Trophoblast cell (in vitro differentiated cells and primary cell): ENCODE measurements around the gene GRAP.

ENCODE experiments used
- DNase-seq, 2 donors: peaks; one replicate each; pipeline ENCODE4 v3.0.0-alpha.2; 2016
- H2AFZ ChIP-seq: 2 replicates; pipeline ENCODE4 v1.6.1; 2013; ENCODE audit warnings: low read length, moderate library complexity, mild to moderate bottlenecking; ENCODE audit not compliant: insufficient read depth, poor library complexity
- H2AK5ac ChIP-seq: 2 replicates; pipeline ENCODE4 v1.6.1; 2013; ENCODE audit warnings: mild to moderate bottlenecking, low read length
- H2BK120ac ChIP-seq: 2 replicates; pipeline ENCODE4 v1.6.1; 2013; ENCODE audit warnings: low read length, mild to moderate bottlenecking, moderate library complexity; ENCODE audit not compliant: insufficient read depth, poor library complexity
- H2BK12ac ChIP-seq: 2 replicates; pipeline ENCODE4 v1.6.1; 2013; ENCODE audit warnings: mild to moderate bottlenecking, low read length, moderate library complexity
- H2BK5ac ChIP-seq: 2 replicates; pipeline ENCODE4 v1.6.1; 2013; ENCODE audit warnings: low read length, low read depth, moderate library complexity, mild to moderate bottlenecking; ENCODE audit not compliant: poor library complexity
- H3K14ac ChIP-seq: 2 replicates; pipeline ENCODE4 v1.6.1; 2013; ENCODE audit warnings: mild to moderate bottlenecking, low read length
- H3K18ac ChIP-seq: 2 replicates; pipeline ENCODE4 v1.6.1; 2013; ENCODE audit warnings: mild to moderate bottlenecking, low read length
- H3K23ac ChIP-seq: 2 replicates; pipeline ENCODE4 v1.6.1; 2013; ENCODE audit warnings: low read length
- H3K27ac ChIP-seq: 2 replicates; pipeline ENCODE4 v1.5.1; 2013; ENCODE audit warnings: low read depth, mild to moderate bottlenecking, inconsistent platforms, low read length, moderate library complexity
- H3K27me3 ChIP-seq: 2 replicates; pipeline ENCODE4 v1.6.1; 2013; ENCODE audit warnings: inconsistent platforms, mild to moderate bottlenecking, low read length, moderate library complexity; ENCODE audit not compliant: insufficient read depth
- H3K36me3 ChIP-seq, 2 experiments: 1 replicate in 1 of 2; 2 replicates in 1 of 2; pipeline ENCODE4 v1.6.1; 2013; ENCODE audit warnings: low read length in 2 of 2, mild to moderate bottlenecking in 2 of 2, moderate library complexity in 1 of 2; ENCODE audit not compliant: insufficient read depth in 2 of 2, control insufficient read depth in 1 of 2
- H3K4ac ChIP-seq: 2 replicates; pipeline ENCODE4 v1.6.1; 2013; ENCODE audit warnings: low read depth, mild to moderate bottlenecking, low read length, moderate library complexity
- H3K4me1 ChIP-seq, 2 experiments: 1 replicate in 1 of 2; 2 replicates in 1 of 2; pipeline ENCODE4 v1.6.1; 2013; ENCODE audit warnings: low read length in 2 of 2, mild to moderate bottlenecking in 2 of 2, moderate library complexity in 1 of 2; ENCODE audit not compliant: insufficient read depth in 2 of 2, control insufficient read depth in 1 of 2
- H3K4me2 ChIP-seq: 2 replicates; pipeline ENCODE4 v1.6.1; 2013; ENCODE audit warnings: inconsistent platforms, mild to moderate bottlenecking, low read length, moderate library complexity
- H3K4me3 ChIP-seq: 2 replicates; pipeline ENCODE4 v1.5.1; 2013; ENCODE audit warnings: mild to moderate bottlenecking, low read depth, low read length, inconsistent platforms
- H3K79me1 ChIP-seq: one replicate; pipeline ENCODE4 v1.6.1; 2013; ENCODE audit warnings: low read length
- H3K79me2 ChIP-seq: 2 replicates; pipeline ENCODE4 v1.6.1; 2013; ENCODE audit warnings: low read length, mild to moderate bottlenecking; ENCODE audit not compliant: control insufficient read depth, insufficient read depth, poor library complexity
- H3K9ac ChIP-seq: 2 replicates; pipeline ENCODE4 v1.6.1; 2013; ENCODE audit warnings: mild to moderate bottlenecking, low read length
- H3K9me3 ChIP-seq: 2 replicates; pipeline ENCODE4 v1.6.1; 2013; ENCODE audit warnings: low read depth, mild to moderate bottlenecking, control low read depth, inconsistent platforms, low read length; ENCODE audit not compliant: insufficient read depth
- H4K12ac ChIP-seq: 2 replicates; pipeline ENCODE4 v1.6.1; 2013; ENCODE audit warnings: low read depth, mild to moderate bottlenecking, low read length, moderate library complexity
- H4K8ac ChIP-seq: 2 replicates; pipeline ENCODE4 v1.6.1; 2013; ENCODE audit warnings: low read depth, mild to moderate bottlenecking, low read length, moderate library complexity
- H4K91ac ChIP-seq: one replicate; pipeline ENCODE4 v1.6.1; 2013; ENCODE audit warnings: low read depth, mild to moderate bottlenecking, low read length, moderate library complexity
- WGBS: extraction: QIAGEN DNeasy Blood & Tissue Kit; methylation state at CpG from one replicate; pipeline ENCODE4 v1.1.7; 2013; ENCODE audit warnings: missing lambda C conversion rate; ENCODE audit not compliant: insufficient read length, insufficient coverage; ENCODE audit errors: extremely low coverage; 5-methylcytosine and 5-hydroxymethylcytosine counted together

GRAP gene

GRCh38 chr17:19019041-19019941, 27.5 kb downstream of the GRAP start:
- H3K79me1 ChIP-seq = no peaks in the 10 kb centered on the region
- no peaks in the 10 kb centered on the region for H3K36me3 ChIP-seq
- DNase-seq = no peak

GRCh38 chr17:19018600-19018950, 28.2 kb downstream of the GRAP start:
- no peak for DNase-seq
- Histone ChIP-seq H4K91ac (no peak overlapping the region), H3K4me1 (peaks cover 0 to 4% of the 10 kb centered on the region in 2 experiments), H3K14ac (no peak overlapping the region), H3K18ac (no peak overlapping the region), H3K4me2 (no peak overlapping the region), H3K9ac (no peak overlapping the region), H3K27ac (no peak overlapping the region), H4K8ac (no peak overlapping the region), H3K23ac (no peak overlapping the region), H4K12ac (no peak overlapping the region), H2BK5ac (no peak overlapping the region), H2AK5ac (no peak overlapping the region), H3K79me1 (no peaks in the 10 kb centered on the region), H2AFZ (no peak overlapping the region), H2BK120ac (no peak overlapping the region), H2BK12ac (no peak overlapping the region), H3K4me3 (no peak overlapping the region), H3K27me3 (no peaks in the 10 kb centered on the region), H3K9me3 (no peaks in the 10 kb centered on the region), H3K4ac (no peak overlapping the region), H3K79me2 (no peaks in the 10 kb centered on the region), H3K36me3 (no peaks in the 10 kb centered on the region)
- WGBS = no CpG with 5 or more reads among the region's 6 CpGs

More at GRCh38 chr17:19019041-19019941, 27.5 kb downstream of the GRAP start:
- Histone ChIP-seq H3K79me2 (no peaks in the 10 kb centered on the region), H4K12ac (no peak overlapping the region), H3K4ac (no peak overlapping the region), H2AFZ (no peak overlapping the region), H3K4me3 (no peak overlapping the region), H3K27me3 (no peaks in the 10 kb centered on the region), H3K18ac (no peak overlapping the region), H4K8ac (no peak overlapping the region), H3K9me3 (no peaks in the 10 kb centered on the region), H3K4me1 (peaks cover 0 to 4% of the 10 kb centered on the region in 2 experiments), H2BK120ac (no peak overlapping the region), H2AK5ac (no peak overlapping the region), H3K4me2 (no peak overlapping the region), H2BK12ac (no peak overlapping the region), H3K14ac (no peak overlapping the region), H3K9ac (no peak overlapping the region), H3K27ac (no peak overlapping the region), H2BK5ac (no peak overlapping the region), H4K91ac (no peak overlapping the region), H3K23ac (no peak overlapping the region)
- WGBS = no CpG with 5 or more reads among the region's 27 CpGs

GRCh38 chr17:19017804-19018599, 28.8 kb downstream of the GRAP start:
- WGBS = no CpG with 5 or more reads among the region's 16 CpGs
- no peaks in the 10 kb centered on the region for H3K79me2 ChIP-seq

DNA sequence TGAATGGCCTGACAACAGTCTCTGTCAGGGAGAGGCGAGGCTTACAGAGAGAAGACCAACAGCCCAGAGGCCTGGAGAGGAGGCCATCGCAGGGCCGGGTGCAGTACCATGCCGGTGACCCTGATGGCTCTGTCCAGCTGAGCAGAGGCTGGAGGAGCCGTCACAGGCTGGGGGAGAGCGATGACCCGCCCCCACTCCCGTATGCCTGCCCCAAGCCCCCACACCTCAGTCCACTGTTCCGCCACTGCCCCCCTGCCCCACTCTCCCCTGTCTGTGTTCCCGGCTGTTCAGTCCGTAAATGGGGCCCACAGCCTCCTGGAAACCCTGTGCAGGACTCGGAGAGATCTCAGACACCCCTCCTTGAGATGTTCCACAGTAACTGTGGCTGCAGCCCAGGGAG, 29.4 kb downstream of the GRAP start:
- WGBS = no CpG with 5 or more reads among the region's 12 CpGs
- no peaks in the 10 kb centered on the region for H3K79me1 ChIP-seq
- H3K79me2 ChIP-seq = no peaks in the 10 kb centered on the region

More at GRCh38 chr17:19017804-19018599, 28.8 kb downstream of the GRAP start:
- no peak overlapping the region for H3K4ac ChIP-seq
- H3K27ac ChIP-seq = no peak overlapping the region
- H3K18ac ChIP-seq = no peak overlapping the region
- peaks cover 0 to 4% of the 10 kb centered on the region in 2 experiments for H3K4me1 ChIP-seq
- no peak for DNase-seq
- no peak overlapping the region for H3K4me2 ChIP-seq
- no peak overlapping the region for H2BK5ac ChIP-seq
- no peak overlapping the region for H2AFZ ChIP-seq
- no peak overlapping the region for H2AK5ac ChIP-seq
- no peaks in the 10 kb centered on the region for H3K36me3 ChIP-seq
- H3K4me3 ChIP-seq = no peak overlapping the region
- no peaks in the 10 kb centered on the region for H3K27me3 ChIP-seq
- no peak overlapping the region for H4K8ac ChIP-seq
- no peak overlapping the region for H2BK120ac ChIP-seq
- H4K91ac ChIP-seq = no peak overlapping the region
- H2BK12ac ChIP-seq = no peak overlapping the region
- H3K9ac ChIP-seq = no peak overlapping the region
- H3K9me3 ChIP-seq = no peaks in the 10 kb centered on the region
- H4K12ac ChIP-seq = no peak overlapping the region
- H3K79me1 ChIP-seq = no peaks in the 10 kb centered on the region
- no peak overlapping the region for H3K14ac ChIP-seq
- no peak overlapping the region for H3K23ac ChIP-seq

More for the DNA sequence above, 29.4 kb downstream of the GRAP start:
- no peak overlapping the region for H4K12ac ChIP-seq
- no peaks in the 10 kb centered on the region for H3K36me3 ChIP-seq
- no peak overlapping the region for H3K4ac ChIP-seq
- no peak overlapping the region for H2AFZ ChIP-seq
- H3K4me1 ChIP-seq = peaks cover 0 to 2% of the 10 kb centered on the region in 2 experiments
- no peak overlapping the region for H2BK12ac ChIP-seq
- DNase-seq = no peak
- no peak overlapping the region for H3K18ac ChIP-seq
- no peak overlapping the region for H3K9ac ChIP-seq
- no peak overlapping the region for H2BK120ac ChIP-seq
- H3K27ac ChIP-seq = no peak overlapping the region
- no peak overlapping the region for H2AK5ac ChIP-seq
- H2BK5ac ChIP-seq = no peak overlapping the region
- no peak overlapping the region for H3K4me2 ChIP-seq
- no peaks in the 10 kb centered on the region for H3K9me3 ChIP-seq
- H3K14ac ChIP-seq = no peak overlapping the region
- H3K4me3 ChIP-seq = no peak overlapping the region
- H3K23ac ChIP-seq = no peak overlapping the region
- H3K27me3 ChIP-seq = no peaks in the 10 kb centered on the region
- H4K91ac ChIP-seq = no peak overlapping the region
- H4K8ac ChIP-seq = no peak overlapping the region
